AG04449 (cell line): ENCODE results near the gene NT5C2.
"Not testable (repeated sequence)": the region's sequence is repeated elsewhere in the genome, so short reads cannot be mapped to it uniquely, and the experiment has no call there.

ENCODE experiments used
- CTCF ChIA-PET: fragments of 350-600 bp; formaldehyde crosslinking; extraction: SDS; loops from one replicate; lab custom pipeline; 2021; ENCODE audit warnings: antibody characterized with exemption; lab: Yijun Ruan, JAX
- POLR2A ChIA-PET: fragments of 400-600, 350-600 bp; formaldehyde crosslinking; extraction: SDS; loops from one replicate; lab custom pipeline; 2020; ENCODE audit warnings: antibody characterized with exemption, inconsistent platforms; lab: Yijun Ruan, JAX
- DNase-seq: peaks from one replicate; pipeline ENCODE4 v3.0.0-alpha.2; 2010; ENCODE audit warnings: low read depth, low spot score
- H3K4me3 ChIP-seq: 2 replicates; pipeline ENCODE4 v1.5.1; 2011; ENCODE audit warnings: low read depth, mild to moderate bottlenecking, control low read depth, low read length
- CTCF ChIP-seq: IDR thresholded peaks from one replicate; pipeline ENCODE4 v1.5.1; 2011; ENCODE audit warnings: mild to moderate bottlenecking, moderate library complexity, low read length, control low read depth, inconsistent platforms; ENCODE audit not compliant: insufficient read depth; ENCODE audit errors: missing control alignments

The NT5C2 gene

GRCh38 chr10:103193820-103194529 is 903 bp upstream of the NT5C2 start:
- CTCF ChIA-PET: interaction anchor here (0.6 to 3.6 kb wide), 6 partner anchors 9 to 276 kb away, joined by 3 to 36 read pairs (median 3); partner anchors contain the start of gene CNNM2
- TF ChIP-seq CTCF: no peak
- H3K4me3 ChIP-seq: no peak overlapping the region
- no peak for DNase-seq
- POLR2A ChIA-PET: interaction anchor here (0.6 to 3.2 kb wide), 5 partner anchors 17 to 318 kb away, joined by 3 to 30 read pairs (median 4); no protein-coding TSS in a partner anchor

- no peak for TF ChIP-seq CTCF
- POLR2A ChIA-PET: interaction anchor here (0.6 to 3.2 kb wide), 9 partner anchors 11 to 148 kb away, joined by 3 to 30 read pairs (median 4); no protein-coding TSS in a partner anchor
- no peak for DNase-seq
- peak overlapping the region; percentile 77 for H3K4me3 ChIP-seq
- CTCF ChIA-PET: interaction anchor here (0.7 to 3.6 kb wide), 6 partner anchors 26 to 275 kb away, joined by 3 to 36 read pairs (median 5); no protein-coding TSS in a partner anchor
Measured at GRCh38 chr10:103192451-103193106, 493 bp downstream of the NT5C2 start.

- no peak for TF ChIP-seq CTCF
- POLR2A ChIA-PET: interaction anchor here (0.9 to 3.2 kb wide), 7 partner anchors 12 to 49 kb away, joined by 3 to 30 read pairs (median 4); no protein-coding TSS in a partner anchor
- H3K4me3 ChIP-seq: peak overlapping the region; percentile 77
- no peak for DNase-seq
- CTCF ChIA-PET: interaction anchor here (0.7 to 3.6 kb wide), 6 partner anchors 36 to 275 kb away, joined by 3 to 36 read pairs (median 5); no protein-coding TSS in a partner anchor
Measured at GRCh38 chr10:103192089-103192450, 1.0 kb downstream of the NT5C2 start.

GRCh38 chr10:103191198-103191597 is 1.9 kb downstream of the NT5C2 start:
- DNase-seq: not testable (repeated sequence)
- peak overlapping the region; percentile 77 for H3K4me3 ChIP-seq
- CTCF ChIA-PET: interaction anchor here (0.9 to 3.6 kb wide), 5 partner anchors 12 to 53 kb away, joined by 3 to 36 read pairs (median 4); no protein-coding TSS in a partner anchor
- POLR2A ChIA-PET: interaction anchor here (3.2 kb wide), 1 partner anchor 40 kb away, joined by 30 read pairs; no protein-coding TSS in a partner anchor

GRCh38 chr10:103188853-103189252 is 4.2 kb downstream of the NT5C2 start:
- ChIA-PET POLR2A (interaction anchor here (0.6 to 0.7 kb wide), 3 partner anchors 10 to 58 kb away, joined by 3 to 5 read pairs (median 3); no protein-coding TSS in a partner anchor), CTCF (no interaction called here)
- TF ChIP-seq CTCF: no peak
- H3K4me3 ChIP-seq: no peak overlapping the region
- no peak for DNase-seq

- ChIA-PET CTCF (interaction anchor here (2.0 to 2.1 kb wide), 2 partner anchors 53 to 59 kb away, joined by 9 to 10 read pairs; no protein-coding TSS in a partner anchor), POLR2A (no interaction called here)
- no peak overlapping the region for H3K4me3 ChIP-seq
Measured at GRCh38 chr10:103186128-103186527, 6.9 kb downstream of the NT5C2 start.

More at GRCh38 chr10:103186128-103186527, 6.9 kb downstream of the NT5C2 start:
- DNase-seq: no peak
- TF ChIP-seq CTCF: no peak
